ENCODE results near the gene POU2F1.

GRCh38 chr1:167404908-167405307 is 184.2 kb downstream of the POU2F1 start:
- no peak for TF ChIP-seq CTCF (conservative IDR thresholded peaks at IDR 0.05; ENCODE audit: low read depth, low read length)
- TF ChIP-seq EZH2 (IDR thresholded peaks at IDR 0.05; ENCODE audit: borderline replicate concordance, low read depth, low read length, poor library complexity, severe bottlenecking), result no peak
